HepG2 (cell line): ENCODE measurements around the gene CRKL. TPM values are rescaled to one million over a fixed set of nuclear protein-coding genes. Genes with fewer than 3 reads are reported as not detected.

Experiments used
- CBX5 ChIP-seq: sonication (generic); formaldehyde crosslinking; IDR thresholded peaks from 2 replicates; pipeline ENCODE4 v1.4.0; 2020; ENCODE audit warnings: missing genetic modification reagents, borderline replicate concordance
- CENPT ChIP-seq: sonication (generic); formaldehyde crosslinking; IDR thresholded peaks from 2 replicates; pipeline ENCODE4 v1.8.0; 2022; ENCODE audit warnings: low read depth, mild to moderate bottlenecking, moderate library complexity, missing genetic modification reagents
- FOXO4 ChIP-seq: sonication (generic); formaldehyde crosslinking; conservative IDR thresholded peaks from 2 replicates; pipeline ENCODE4 v1.8.1; 2023; ENCODE audit warnings: missing genetic modification reagents
- GRHL1 ChIP-seq: sonication (generic); formaldehyde crosslinking; conservative IDR thresholded peaks from 2 replicates; pipeline ENCODE4 v1.8.0; 2022; ENCODE audit warnings: missing genetic modification reagents
- HNRNPK ChIP-seq: fragments of 200-400 bp; formaldehyde crosslinking; IDR thresholded peaks from 2 replicates; pipeline ENCODE4 v1.6.1; 2018; ENCODE audit warnings: low read length, low read depth, moderate library complexity, mild to moderate bottlenecking; ENCODE audit not compliant: poor library complexity, severe bottlenecking
- KAT7 ChIP-seq: IDR thresholded peaks from 2 replicates; pipeline ENCODE4 v1.6.1; 2018; ENCODE audit warnings: borderline replicate concordance, missing compliant biosample characterization
- KMT2A ChIP-seq: sonication (generic); formaldehyde crosslinking; IDR thresholded peaks from 2 replicates; pipeline ENCODE4 v1.4.0; 2020; ENCODE audit warnings: missing genetic modification reagents
- MTF2 ChIP-seq: sonication (generic); formaldehyde crosslinking; IDR thresholded peaks from 2 replicates; pipeline ENCODE4 v1.5.0; 2020; ENCODE audit warnings: missing genetic modification reagents, borderline replicate concordance
- MXI1 ChIP-seq: IDR thresholded peaks from 3 replicates; pipeline ENCODE4 v1.6.1; 2012; ENCODE audit warnings: low read depth, low read length, inconsistent platforms, borderline replicate concordance
- RXRB ChIP-seq: IDR thresholded peaks from 2 replicates; pipeline ENCODE4 v1.6.1; 2016; ENCODE audit warnings: borderline replicate concordance, missing genetic modification reagents, missing compliant biosample characterization
- SAFB2 ChIP-seq: sonication (generic); formaldehyde crosslinking; IDR thresholded peaks from 2 replicates; pipeline ENCODE4 v1.5.1; 2020; ENCODE audit warnings: missing genetic modification reagents, low read depth, mild to moderate bottlenecking, borderline replicate concordance
- SP2 ChIP-seq: sonication (generic); formaldehyde crosslinking; IDR thresholded peaks from 2 replicates; pipeline ENCODE4 v1.5.1; 2020; ENCODE audit warnings: mild to moderate bottlenecking, missing genetic modification reagents
- U2AF1 ChIP-seq: fragments of 200-400 bp; formaldehyde crosslinking; optimal IDR thresholded peaks from 2 replicates; pipeline ENCODE3; 2017; ENCODE audit warnings: mild to moderate bottlenecking, low read depth, low read length
- ZBTB1 ChIP-seq: sonication (generic); formaldehyde crosslinking; IDR thresholded peaks from 2 replicates; pipeline ENCODE4 v1.4.0; 2020; ENCODE audit warnings: missing genetic modification reagents, borderline replicate concordance
- ZBTB3 ChIP-seq: sonication (generic); formaldehyde crosslinking; IDR thresholded peaks from 2 replicates; pipeline ENCODE4 v1.4.0; 2020; ENCODE audit warnings: low read depth, mild to moderate bottlenecking, moderate library complexity, missing genetic modification reagents, borderline replicate concordance
- ZNF24 ChIP-seq: fragments of 450-650 bp; IDR thresholded peaks from 2 replicates; pipeline ENCODE4 v1.6.1; 2017; ENCODE audit warnings: antibody characterized with exemption, mild to moderate bottlenecking
- ZNF253 ChIP-seq: sonication (generic); formaldehyde crosslinking; IDR thresholded peaks from 2 replicates; pipeline ENCODE4 v1.8.0; 2022; ENCODE audit warnings: mild to moderate bottlenecking, missing genetic modification reagents, borderline replicate concordance
- ZNF44 ChIP-seq: sonication (generic); formaldehyde crosslinking; IDR thresholded peaks from 2 replicates; pipeline ENCODE4 v1.5.1; 2020; ENCODE audit warnings: mild to moderate bottlenecking, missing genetic modification reagents
- ZNF614 ChIP-seq: IDR thresholded peaks from 2 replicates; pipeline ENCODE4 v1.6.1; 2018; ENCODE audit warnings: missing biosample characterization, missing genetic modification reagents, inconsistent platforms, borderline replicate concordance
- ZNF703 ChIP-seq: sonication (generic); formaldehyde crosslinking; IDR thresholded peaks from 2 replicates; pipeline ENCODE4 v1.5.1; 2020; ENCODE audit warnings: missing genetic modification reagents, mild to moderate bottlenecking, moderate library complexity, borderline replicate concordance
- ZSCAN25 ChIP-seq: sonication (generic); formaldehyde crosslinking; IDR thresholded peaks from 2 replicates; pipeline ENCODE4 v1.8.0; 2022; ENCODE audit warnings: mild to moderate bottlenecking, missing genetic modification reagents
- polyA plus RNA-seq, 8 experiments: library from polyadenylated mRNA; depleted of rRNA in 3 of 8; stranded (reverse) in 7 of 8; unstranded in 1 of 8; fragments of >200 nt; fragmentation: Illumina TruSeq in 4 of 8; extraction: Trizol in 4 of 8; gene quantifications; 2 replicates each; pipeline versions ENCODE4 v1.2.1 to v1.2.3, GENCODE V29; 2011 to 2016; ENCODE audit warnings: low read depth in 4 of 8, missing spikeins in 1 of 8, mixed read lengths in 1 of 8; ENCODE audit not compliant: insufficient read depth in 1 of 8
- total RNA-seq, 5 experiments: library from RNA; depleted of rRNA; stranded (reverse); fragments of >200 nt; fragmentation: Illumina TruSeq; extraction: Trizol; gene quantifications; 2 replicates each; pipeline ENCODE4 v1.2.3, GENCODE V29; 2016; ENCODE audit warnings: low read depth in 1 of 5

Gene CRKL
- total and polyA plus RNA-seq, 2 of the 13 experiments (the other 11 are each of a cell fraction or from before 2014, with no cell fraction given): 37.4 to 60.6 TPM

- TF ChIP-seq FOXO4 (CRISPR knock-in tag) (no peak), ZBTB1 (CRISPR knock-in tag) (no peak), HNRNPK (no peak), ZNF24 (no peak), MXI1 (peak; percentile 82; the same call in 1 of the 3 replicates), ZNF253 (CRISPR knock-in tag) (no peak), CENPT (no peak), ZNF703 (CRISPR knock-in tag) (no peak), SP2 (CRISPR knock-in tag) (no peak), ZSCAN25 (CRISPR knock-in tag) (no peak), CBX5 (peak; percentile 36; the same call in 1 of the 2 replicates), SAFB2 (CRISPR knock-in tag) (no peak), ZNF614 (CRISPR knock-in tag) (no peak), ZNF44 (CRISPR knock-in tag) (no peak), RXRB (CRISPR knock-in tag) (peak; percentile 45; the same call in 1 of the 2 replicates), ZBTB3 (CRISPR knock-in tag) (no peak), KAT7 (CRISPR knock-in tag) (no peak), U2AF1 (no peak), KMT2A (CRISPR knock-in tag) (no peak), GRHL1 (CRISPR knock-in tag) (no peak), MTF2 (CRISPR knock-in tag) (no peak)
Measured at GRCh38 chr22:20952544-20953341, 35.5 kb downstream of the CRKL start (continued).
